ENCODE measurements around the gene GAS6.
A peak's percentile ranks its signal among the peaks of the same experiment; 100 is the strongest.

The GAS6 gene

DNA sequence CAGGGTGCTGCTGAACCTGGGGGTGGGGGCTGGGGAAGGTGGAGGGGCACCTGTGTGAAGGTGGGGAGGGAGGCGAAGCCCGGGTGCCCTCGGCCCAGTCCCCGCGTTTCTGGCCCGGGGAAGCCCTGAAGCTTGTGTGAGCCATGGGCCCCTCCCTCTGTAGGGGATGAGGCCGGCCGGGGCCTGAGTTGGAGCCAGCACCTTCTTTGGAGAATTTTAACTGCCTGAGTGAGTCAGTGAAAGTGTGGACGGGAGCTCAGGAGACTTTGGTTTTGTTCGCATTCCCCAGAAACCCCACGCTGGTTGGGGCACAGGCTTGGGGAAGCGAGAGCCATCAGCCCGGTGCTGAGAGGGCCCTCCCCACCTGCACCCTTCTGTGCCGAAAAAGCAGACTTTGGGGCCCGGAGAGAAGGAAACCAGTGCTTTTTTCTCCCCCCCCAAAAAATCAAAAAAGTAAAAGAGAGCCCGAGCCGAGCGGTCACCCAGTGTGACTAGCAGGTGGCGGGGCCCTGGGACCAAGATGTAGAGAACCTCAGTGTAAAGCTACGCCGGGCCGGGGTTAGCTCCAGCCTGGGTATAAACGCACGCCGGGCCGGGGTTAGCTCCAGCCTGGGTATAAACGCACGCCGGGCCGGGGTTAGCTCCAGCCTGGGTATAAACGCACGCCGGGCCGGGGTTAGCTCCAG lies 59.7 kb downstream of the GAS6 start:
- Mint-ChIP-seq H3K36me3 (ENCODE audit: low read depth) (peaks cover 4% of the 10 kb centered on the region), H3K9me3 (peaks cover 15% of the 10 kb centered on the region), H3K4me3 (no peak overlapping the region), H3K27ac (peak overlapping the region in 1 of 3 experiments; percentile 43), H3K4me1 (peaks cover 7% of the 10 kb centered on the region), H3K27me3 (ENCODE audit: low read depth) (no peaks in the 10 kb centered on the region)
- TF ChIP-seq, protein P1, sequence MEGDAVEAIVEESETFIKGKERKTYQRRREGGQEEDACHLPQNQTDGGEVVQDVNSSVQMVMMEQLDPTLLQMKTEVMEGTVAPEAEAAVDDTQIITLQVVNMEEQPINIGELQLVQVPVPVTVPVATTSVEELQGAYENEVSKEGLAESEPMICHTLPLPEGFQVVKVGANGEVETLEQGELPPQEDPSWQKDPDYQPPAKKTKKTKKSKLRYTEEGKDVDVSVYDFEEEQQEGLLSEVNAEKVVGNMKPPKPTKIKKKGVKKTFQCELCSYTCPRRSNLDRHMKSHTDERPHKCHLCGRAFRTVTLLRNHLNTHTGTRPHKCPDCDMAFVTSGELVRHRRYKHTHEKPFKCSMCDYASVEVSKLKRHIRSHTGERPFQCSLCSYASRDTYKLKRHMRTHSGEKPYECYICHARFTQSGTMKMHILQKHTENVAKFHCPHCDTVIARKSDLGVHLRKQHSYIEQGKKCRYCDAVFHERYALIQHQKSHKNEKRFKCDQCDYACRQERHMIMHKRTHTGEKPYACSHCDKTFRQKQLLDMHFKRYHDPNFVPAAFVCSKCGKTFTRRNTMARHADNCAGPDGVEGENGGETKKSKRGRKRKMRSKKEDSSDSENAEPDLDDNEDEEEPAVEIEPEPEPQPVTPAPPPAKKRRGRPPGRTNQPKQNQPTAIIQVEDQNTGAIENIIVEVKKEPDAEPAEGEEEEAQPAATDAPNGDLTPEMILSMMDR (IDR thresholded peaks at IDR 0.05; ENCODE audit: unreplicated experiment in 3 of 3) = no peak

DNA sequence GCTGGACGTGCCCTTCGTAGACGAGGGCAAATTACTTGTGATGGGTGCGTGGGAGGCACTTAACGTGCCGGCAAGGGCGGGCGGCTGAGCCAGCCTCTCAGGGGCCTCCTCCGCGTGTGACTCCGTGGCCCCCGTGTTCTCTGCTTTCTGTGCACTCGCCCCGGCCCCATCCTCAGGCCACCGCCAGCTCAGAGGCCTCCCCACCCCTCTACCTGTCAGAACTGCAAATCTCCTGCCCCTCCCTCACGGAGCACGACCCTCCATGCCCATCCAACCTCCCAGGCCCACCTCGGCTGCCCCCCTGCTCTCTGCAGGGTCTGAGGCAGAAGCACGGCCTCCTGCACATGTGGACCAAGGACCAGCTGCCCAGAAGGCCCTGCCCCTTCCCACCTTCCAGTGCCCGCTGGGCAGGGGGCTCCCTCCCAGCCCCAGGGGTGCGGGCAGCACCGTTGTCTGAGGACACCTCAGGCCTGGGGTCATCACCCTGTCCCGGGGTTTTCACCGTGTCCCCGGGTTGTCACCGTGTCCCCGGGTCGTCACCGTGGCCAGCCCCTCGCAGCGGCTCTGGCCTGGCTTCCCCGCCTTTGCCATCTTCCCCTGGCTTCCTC lies 60.4 kb downstream of the GAS6 start:
- TF ChIP-seq, protein P1 (IDR thresholded peaks at IDR 0.05; ENCODE audit: unreplicated experiment in 3 of 3) = no peak
- Mint-ChIP-seq H3K27me3 (ENCODE audit: low read depth) (no peaks in the 10 kb centered on the region), H3K9me3 (peaks cover 11% of the 10 kb centered on the region), H3K4me3 (no peak overlapping the region), H3K4me1 (peaks cover 7% of the 10 kb centered on the region), H3K27ac (no peak overlapping the region), H3K36me3 (ENCODE audit: low read depth) (peaks cover 4% of the 10 kb centered on the region)

DNA sequence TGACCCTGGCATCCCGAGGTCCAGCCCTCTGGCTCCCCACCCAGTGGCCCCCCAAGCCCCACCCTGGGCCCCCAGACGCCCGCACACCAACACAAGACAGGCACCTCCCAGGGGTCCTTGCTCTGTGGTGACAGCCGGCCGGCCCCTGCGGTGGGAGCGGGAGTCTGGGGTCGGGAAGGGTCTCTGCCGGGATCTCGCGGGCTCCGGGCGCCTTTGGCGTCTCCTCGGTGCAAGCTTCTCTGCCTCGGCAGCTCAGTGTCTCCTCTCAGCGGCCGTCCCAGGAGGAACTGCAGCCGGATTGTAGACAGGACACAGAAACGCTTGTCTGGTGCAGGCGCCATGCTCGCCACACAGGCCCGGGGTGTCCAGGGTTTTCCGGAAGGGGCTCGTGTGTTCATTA lies 61.1 kb downstream of the GAS6 start:
- Mint-ChIP-seq H3K27ac (no peak overlapping the region), H3K36me3 (ENCODE audit: low read depth) (no peaks in the 10 kb centered on the region), H3K4me3 (no peak overlapping the region), H3K4me1 (peaks cover 7% of the 10 kb centered on the region), H3K9me3 (peaks cover 4% of the 10 kb centered on the region), H3K27me3 (ENCODE audit: low read depth) (no peaks in the 10 kb centered on the region)
- TF ChIP-seq, protein P1 (IDR thresholded peaks at IDR 0.05; ENCODE audit: unreplicated experiment in 3 of 3) = no peak

DNA sequence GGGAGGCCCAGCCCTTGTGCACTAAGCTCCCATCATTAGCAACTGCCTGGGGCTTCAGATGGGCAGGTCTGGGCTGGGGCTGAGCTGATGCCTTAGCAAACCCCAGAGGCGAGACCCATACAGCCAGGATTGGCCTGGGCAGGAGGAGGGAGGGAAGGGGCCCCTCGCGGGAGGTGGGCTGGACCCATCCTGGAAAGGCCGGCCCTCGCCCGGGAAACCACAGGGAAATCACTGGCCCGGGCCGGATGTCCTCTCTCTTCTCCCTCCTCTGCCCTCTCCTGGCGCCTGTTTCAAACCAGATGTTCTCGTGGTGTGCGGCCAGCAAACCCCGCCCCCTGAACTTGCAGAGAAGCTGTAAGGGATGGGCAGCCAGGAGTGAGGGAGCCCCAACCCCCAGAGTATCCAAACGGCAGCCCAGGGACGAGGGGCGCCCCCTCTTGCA lies 61.8 kb downstream of the GAS6 start:
- Mint-ChIP-seq H3K36me3 (ENCODE audit: low read depth) (no peaks in the 10 kb centered on the region), H3K4me1 (peaks cover 7% of the 10 kb centered on the region), H3K9me3 (peaks cover 4% of the 10 kb centered on the region), H3K27ac (peak overlapping the region in 1 of 3 experiments; percentile 60), H3K4me3 (peak overlapping the region in 1 of 3 experiments; percentile 26), H3K27me3 (ENCODE audit: low read depth) (no peaks in the 10 kb centered on the region)
- TF ChIP-seq, protein P1 (IDR thresholded peaks at IDR 0.05; ENCODE audit: unreplicated experiment in 3 of 3) = no peak

DNA sequence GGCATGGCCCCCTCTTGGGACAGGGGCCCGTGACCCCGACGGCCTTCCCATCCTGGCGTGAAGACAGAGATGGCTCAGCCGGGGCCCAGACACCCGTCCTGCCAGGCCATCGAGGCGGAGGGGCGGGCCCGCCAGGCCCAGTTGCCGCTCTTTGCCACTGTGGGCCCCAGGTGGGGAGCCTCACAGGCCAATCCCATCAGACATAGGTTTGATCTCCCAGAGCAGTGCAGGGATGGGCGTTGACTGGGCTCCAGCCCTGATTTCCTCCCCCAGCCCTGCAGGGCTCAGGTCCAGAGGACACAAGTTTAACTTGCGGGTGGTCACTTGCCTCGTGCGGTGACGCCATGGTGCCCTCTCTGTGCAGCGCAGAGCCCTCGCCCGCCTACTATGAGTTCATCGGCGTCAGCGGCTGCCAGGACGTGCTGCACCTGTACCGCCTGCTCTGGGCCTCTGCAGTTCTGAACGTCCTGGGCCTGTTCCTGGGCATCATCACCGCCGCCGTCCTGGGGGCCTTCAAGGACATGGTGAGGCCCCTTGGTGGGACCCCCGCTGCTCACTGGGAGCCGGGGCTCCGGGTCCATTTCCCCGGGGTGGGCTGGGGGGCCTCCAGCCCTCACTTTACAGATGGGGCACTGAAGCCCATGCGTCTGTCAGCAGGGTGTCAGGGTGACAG lies 62.5 kb downstream of the GAS6 start:
- no peaks in the 10 kb centered on the region for H3K27me3 Mint-ChIP-seq (ENCODE audit: low read depth)
- H3K4me1 Mint-ChIP-seq = peaks cover 7% of the 10 kb centered on the region
- peaks cover 4% of the 10 kb centered on the region for H3K9me3 Mint-ChIP-seq
- H3K4me3 Mint-ChIP-seq = no peak overlapping the region
- no peaks in the 10 kb centered on the region for H3K36me3 Mint-ChIP-seq (ENCODE audit: low read depth)
- TF ChIP-seq, protein P1 (IDR thresholded peaks at IDR 0.05; ENCODE audit: unreplicated experiment in 3 of 3) = no peak
- no peak overlapping the region for H3K27ac Mint-ChIP-seq

All from nephron (organoid).